ENCODE data around the gene SMOC1. TPM values are rescaled to one million over a fixed set of nuclear protein-coding genes. Genes with fewer than 3 reads are reported as not detected.

Gene SMOC1
- total and polyA plus RNA-seq, 9 of the 15 experiments (the other 6 are each of a cell fraction or from before 2014, with no cell fraction given) = 0.04 TPM; not detected in 8

DNA sequence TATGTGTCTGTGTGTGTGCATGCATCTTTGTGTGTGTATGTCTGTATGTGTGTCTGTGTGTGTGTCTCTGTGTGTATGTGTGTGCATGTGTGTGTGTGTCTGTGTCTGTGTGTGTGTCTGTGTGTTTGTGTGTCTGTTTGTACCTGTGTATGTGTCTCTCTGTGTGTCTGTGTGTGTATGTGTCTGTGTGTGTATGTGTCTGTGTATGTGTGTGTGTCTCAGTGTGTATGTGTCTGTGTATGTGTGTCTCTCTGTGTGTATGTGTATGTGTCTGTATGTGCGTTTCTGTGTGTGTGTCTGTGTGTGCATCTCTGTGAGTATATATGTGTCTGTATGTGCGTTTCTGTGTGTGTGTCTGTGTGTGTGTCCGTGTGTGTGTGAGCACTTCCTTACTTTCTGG, 39.6 kb upstream of the SMOC1 start:
- Histone ChIP-seq H4K20me1 (replicated peaks; ENCODE audit: control insufficient read depth, insufficient read depth, low read length) (no peaks in the 10 kb centered on the region), H3K9ac (ENCODE audit: insufficient read depth in 1 of 2, low read depth in 2 of 2, low read length in 2 of 2) (no peak overlapping the region), H3K4me1 (replicated peaks in 1 of 2; ENCODE audit: control insufficient read depth in 2 of 2, insufficient read depth in 2 of 2, low read length in 2 of 2) (no peaks in the 10 kb centered on the region), H3K79me2 (ENCODE audit: control insufficient read depth, insufficient read depth, low read length) (no peaks in the 10 kb centered on the region), H2AFZ (ENCODE audit: low read depth, low read length) (no peak overlapping the region), H3K4me2 (ENCODE audit: insufficient read depth, low read length) (no peak overlapping the region), H3K9me1 (ENCODE audit: control insufficient read depth, insufficient read depth, low read length) (no peaks in the 10 kb centered on the region), H3K36me3 (ENCODE audit: control insufficient read depth, insufficient read depth, low read length) (no peaks in the 10 kb centered on the region), H3K9me3 (replicated peaks; ENCODE audit: control insufficient read depth, insufficient read depth, low read depth, low read length) (no peaks in the 10 kb centered on the region), H3K27me3 (ENCODE audit: control insufficient read depth in 2 of 2, insufficient read depth in 2 of 2, low read length in 2 of 2) (peaks cover 2 to 8% of the 10 kb centered on the region in 2 experiments; a peak in 2 of 5 replicates), H3K4me3 (no peak overlapping the region), H3K27ac (ENCODE audit: extremely low read depth, low read depth, low read length) (no peak overlapping the region)
- in situ Hi-C loops (cut with MboI) (no loop called here), intact Hi-C loops (cut with micrococcal nuclease) (no loop called here)
- WGBS (ENCODE audit: insufficient coverage, low coverage, missing lambda C conversion rate) = 0% methylated on average over 3 of the region's 3 CpGs
- TF ChIP-seq EZH2 (IDR thresholded peaks at IDR 0.05; ENCODE audit: borderline replicate concordance, low read depth, low read length) (no peak), CEBPB (tag; IDR thresholded peaks at IDR 0.05) (no peak), ZNF175 (CRISPR knock-in tag; IDR thresholded peaks at IDR 0.05; ENCODE audit: low read depth) (no peak), BHLHE40 (IDR thresholded peaks at IDR 0.05; ENCODE audit: low read length) (no peak), ASH1L (IDR thresholded peaks at IDR 0.05; ENCODE audit: borderline replicate concordance, low read depth, partially characterized antibody) (no peak), DDX20 (tag; IDR thresholded peaks at IDR 0.05; ENCODE audit: low read depth) (no peak), ETV5 (CRISPR knock-in tag; IDR thresholded peaks at IDR 0.05; ENCODE audit: low read depth) (no peak), ZBTB8A (IDR thresholded peaks at IDR 0.05; ENCODE audit: partially characterized antibody) (no peak), HDAC6 (IDR thresholded peaks at IDR 0.05; ENCODE audit: low read depth, low read length) (no peak), KAT8 (IDR thresholded peaks at IDR 0.05; ENCODE audit: low read depth) (no peak), PHF21A (IDR thresholded peaks at IDR 0.05; ENCODE audit: borderline replicate concordance, low read depth) (no peak)
- TF ChIP-seq, protein P1, sequence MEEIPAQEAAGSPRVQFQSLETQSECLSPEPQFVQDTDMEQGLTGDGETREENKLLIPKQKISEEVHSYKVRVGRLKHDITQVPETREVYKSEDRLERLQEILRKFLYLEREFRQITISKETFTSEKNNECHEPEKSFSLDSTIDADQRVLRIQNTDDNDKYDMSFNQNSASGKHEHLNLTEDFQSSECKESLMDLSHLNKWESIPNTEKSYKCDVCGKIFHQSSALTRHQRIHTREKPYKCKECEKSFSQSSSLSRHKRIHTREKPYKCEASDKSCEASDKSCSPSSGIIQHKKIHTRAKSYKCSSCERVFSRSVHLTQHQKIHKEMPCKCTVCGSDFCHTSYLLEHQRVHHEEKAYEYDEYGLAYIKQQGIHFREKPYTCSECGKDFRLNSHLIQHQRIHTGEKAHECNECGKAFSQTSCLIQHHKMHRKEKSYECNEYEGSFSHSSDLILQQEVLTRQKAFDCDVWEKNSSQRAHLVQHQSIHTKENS (CRISPR knock-in tag; IDR thresholded peaks at IDR 0.05) = no peak
- TF ChIP-seq, protein P2, sequence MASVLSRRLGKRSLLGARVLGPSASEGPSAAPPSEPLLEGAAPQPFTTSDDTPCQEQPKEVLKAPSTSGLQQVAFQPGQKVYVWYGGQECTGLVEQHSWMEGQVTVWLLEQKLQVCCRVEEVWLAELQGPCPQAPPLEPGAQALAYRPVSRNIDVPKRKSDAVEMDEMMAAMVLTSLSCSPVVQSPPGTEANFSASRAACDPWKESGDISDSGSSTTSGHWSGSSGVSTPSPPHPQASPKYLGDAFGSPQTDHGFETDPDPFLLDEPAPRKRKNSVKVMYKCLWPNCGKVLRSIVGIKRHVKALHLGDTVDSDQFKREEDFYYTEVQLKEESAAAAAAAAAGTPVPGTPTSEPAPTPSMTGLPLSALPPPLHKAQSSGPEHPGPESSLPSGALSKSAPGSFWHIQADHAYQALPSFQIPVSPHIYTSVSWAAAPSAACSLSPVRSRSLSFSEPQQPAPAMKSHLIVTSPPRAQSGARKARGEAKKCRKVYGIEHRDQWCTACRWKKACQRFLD (CRISPR knock-in tag; IDR thresholded peaks at IDR 0.05) = no peak
- TF ChIP-seq, protein P3, sequence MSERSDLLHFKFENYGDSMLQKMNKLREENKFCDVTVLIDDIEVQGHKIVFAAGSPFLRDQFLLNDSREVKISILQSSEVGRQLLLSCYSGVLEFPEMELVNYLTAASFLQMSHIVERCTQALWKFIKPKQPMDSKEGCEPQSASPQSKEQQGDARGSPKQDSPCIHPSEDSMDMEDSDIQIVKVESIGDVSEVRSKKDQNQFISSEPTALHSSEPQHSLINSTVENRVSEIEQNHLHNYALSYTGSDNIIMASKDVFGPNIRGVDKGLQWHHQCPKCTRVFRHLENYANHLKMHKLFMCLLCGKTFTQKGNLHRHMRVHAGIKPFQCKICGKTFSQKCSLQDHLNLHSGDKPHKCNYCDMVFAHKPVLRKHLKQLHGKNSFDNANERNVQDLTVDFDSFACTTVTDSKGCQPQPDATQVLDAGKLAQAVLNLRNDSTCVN (CRISPR knock-in tag; IDR thresholded peaks at IDR 0.05) = no peak
- no peak for ATAC-seq
- no peak for DNase-seq (ENCODE audit: extremely low read depth in 1 of 4, low spot score in 3 of 4)
- CTCF ChIA-PET (ENCODE audit: low intra/inter-chr PET ratio) = no interaction called here
- BruUV-seq (replicated peaks) = no TSS peak
- FAIRE-seq = peak; percentile 58
- POLR2A ChIA-PET = interaction anchor here (0.6 kb wide), 1 partner anchor 724 kb away, joined by 3 read pairs; no protein-coding TSS in a partner anchor
